SK-MEL-5 (cell line): ENCODE results near the gene XKR8. TPM values are rescaled to one million over a fixed set of nuclear protein-coding genes. Genes with fewer than 3 reads are reported as not detected.
"Not testable (repeated sequence)": the region's sequence is repeated elsewhere in the genome, so short reads cannot be mapped to it uniquely, and the experiment has no call there.

ENCODE experiments used
- DNase-seq: peaks from one replicate; pipeline ENCODE4 v3.0.0-alpha.2; 2016; ENCODE audit warnings: low read depth, low spot score
- in situ Hi-C: cut with HindIII; loops from 2 replicates; pipeline ENCODE4 v1.10.0; 2016; ENCODE audit warnings: low sequenced_read_pairs, high pct_unique_total_duplicates, low pct_unique_long_range_greater_than_20kb
- total RNA-seq: library from RNA; depleted of rRNA; stranded (reverse); fragments of >200 nt; shearing (Covaris generic); gene quantifications from 2 replicates; pipeline ENCODE4 v1.2.3, GENCODE V29; 2014

The XKR8 gene
- total RNA-seq, 1 experiment from 2014 or later, result not detected

DNA sequence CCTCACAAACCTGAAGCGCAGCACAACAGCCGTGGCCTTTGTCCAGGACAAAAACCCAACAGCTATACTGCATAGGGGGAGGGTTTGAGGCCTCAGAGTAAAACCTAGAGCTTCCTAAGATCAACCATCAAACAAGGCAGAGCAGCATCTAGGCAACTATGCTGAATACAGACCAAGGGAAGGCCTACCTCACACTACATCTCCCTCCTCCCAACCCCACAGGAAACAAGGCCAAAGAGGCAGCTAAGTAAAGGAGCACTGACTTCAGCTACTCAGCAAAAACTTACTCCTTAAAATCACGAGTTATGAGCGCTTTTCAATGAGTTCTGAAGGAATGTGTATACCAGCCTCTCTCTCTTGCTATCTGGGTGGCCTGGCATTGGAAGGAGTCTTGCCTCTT lies 12.4 kb downstream of the XKR8 start:
- in situ Hi-C loops, result no loop called here
- no peak for DNase-seq

GRCh38 chr1:27973771-27974416 lies 14.1 kb downstream of the XKR8 start:
- DNase-seq, result no peak
- in situ Hi-C loops, result no loop called here

- no peak for DNase-seq
- in situ Hi-C loops, result no loop called here
Measured at GRCh38 chr1:27974417-27974781, 14.6 kb downstream of the XKR8 start.

- DNase-seq, result peak; percentile 54
- in situ Hi-C loops, result no loop called here
Measured at GRCh38 chr1:27979151-27979858, 19.5 kb downstream of the XKR8 start.

DNA sequence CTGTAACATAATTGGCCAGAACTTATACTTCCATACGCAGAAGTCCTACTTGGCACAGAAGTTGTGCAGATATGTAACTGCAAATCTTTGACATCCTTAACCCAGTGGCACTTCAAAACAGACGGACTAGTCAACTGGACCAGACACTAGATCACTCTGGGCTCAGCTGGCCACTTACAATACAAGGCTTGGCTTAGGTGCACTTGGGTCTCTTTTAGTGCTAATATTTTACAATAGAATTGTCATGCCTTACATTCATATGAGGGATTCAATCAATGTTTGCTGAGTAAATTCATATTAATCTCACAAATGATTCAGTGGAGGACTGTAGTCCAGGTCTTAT lies 20.1 kb downstream of the XKR8 start:
- in situ Hi-C loops, result no loop called here
- no peak for DNase-seq

DNA sequence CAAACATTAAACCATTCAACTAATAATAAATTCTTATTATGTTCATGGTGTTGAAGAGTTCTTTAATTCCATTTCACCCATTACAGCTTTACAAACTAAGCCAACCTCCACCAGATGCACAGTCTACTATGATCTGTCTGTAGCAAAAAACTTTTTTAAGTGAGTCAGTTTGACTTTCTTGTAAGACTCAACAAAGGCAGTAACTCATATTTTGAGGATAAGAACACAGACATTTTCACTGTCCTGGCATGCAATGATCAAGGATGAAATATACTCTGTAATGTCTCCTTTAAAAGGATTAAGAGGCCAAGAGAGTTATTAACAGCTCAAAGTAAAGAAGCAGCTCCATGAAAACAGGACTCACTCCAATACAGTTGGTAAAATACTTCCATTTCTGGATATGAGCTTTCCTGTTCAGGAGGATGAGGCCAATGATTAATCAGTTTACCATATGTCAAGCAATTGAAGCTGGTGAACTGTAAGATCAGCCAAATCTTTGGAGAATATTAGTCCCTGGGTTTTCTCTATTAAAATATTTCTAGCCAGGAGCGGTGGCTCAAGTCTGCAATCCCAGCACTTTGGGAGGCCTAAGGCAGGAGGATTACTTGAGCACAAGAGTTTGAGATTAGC lies 20.6 kb downstream of the XKR8 start:
- in situ Hi-C loops, result no loop called here
- DNase-seq, result no peak

- in situ Hi-C loops, result no loop called here
- DNase-seq, result no peak
Measured at GRCh38 chr1:27981145-27981544, 21.4 kb downstream of the XKR8 start.

GRCh38 chr1:27990920-27991537 lies 31.3 kb downstream of the XKR8 start:
- no peak for DNase-seq
- in situ Hi-C loops, result no loop called here

- in situ Hi-C loops, result no loop called here
- DNase-seq, result no peak
Measured at GRCh38 chr1:27992276-27992675, 32.5 kb downstream of the XKR8 start.

- no peak for DNase-seq
- in situ Hi-C loops, result no loop called here
Measured at GRCh38 chr1:27993241-27993640, 33.5 kb downstream of the XKR8 start.

DNA sequence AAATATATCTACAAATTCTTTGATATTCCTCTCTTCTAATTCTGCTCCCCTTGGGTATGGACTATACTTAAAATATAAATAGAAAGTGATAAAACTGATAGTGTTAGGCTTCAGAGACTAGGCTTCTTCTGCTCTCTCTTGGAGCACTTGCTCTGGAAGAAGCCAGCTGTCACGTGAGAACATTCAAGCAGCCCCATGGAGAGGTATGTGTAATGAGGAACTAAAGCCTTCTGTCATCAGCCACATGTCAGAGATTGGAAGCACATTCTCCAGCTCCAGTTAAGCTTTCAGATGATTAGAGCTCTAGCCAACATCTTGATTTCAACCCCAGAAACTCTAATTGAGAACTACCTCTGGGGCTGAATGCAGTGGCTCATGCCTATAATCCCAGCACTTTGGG lies 34.3 kb downstream of the XKR8 start:
- no peak for DNase-seq
- in situ Hi-C loops, result no loop called here

DNA sequence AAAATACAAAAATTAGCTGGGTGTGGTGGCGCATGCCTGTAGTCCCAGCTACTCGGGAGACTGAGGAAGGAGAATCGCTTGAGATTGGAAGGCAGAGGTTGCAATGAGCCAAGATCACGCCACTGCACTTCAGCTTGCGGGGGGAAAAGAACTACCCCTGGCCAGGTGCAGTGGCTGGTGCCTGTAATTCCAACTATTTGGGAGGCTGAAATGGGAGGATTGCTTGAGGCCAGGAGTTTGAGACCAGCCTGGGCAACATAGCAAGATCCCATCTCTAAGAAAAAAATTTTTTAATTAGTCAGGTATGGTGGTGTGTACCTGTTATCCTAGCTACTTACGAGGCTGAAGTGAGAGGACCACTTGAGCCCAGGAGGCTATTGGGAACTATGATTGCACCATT lies 34.8 kb downstream of the XKR8 start:
- in situ Hi-C loops, DNase-seq: not testable (repeated sequence)

DNA sequence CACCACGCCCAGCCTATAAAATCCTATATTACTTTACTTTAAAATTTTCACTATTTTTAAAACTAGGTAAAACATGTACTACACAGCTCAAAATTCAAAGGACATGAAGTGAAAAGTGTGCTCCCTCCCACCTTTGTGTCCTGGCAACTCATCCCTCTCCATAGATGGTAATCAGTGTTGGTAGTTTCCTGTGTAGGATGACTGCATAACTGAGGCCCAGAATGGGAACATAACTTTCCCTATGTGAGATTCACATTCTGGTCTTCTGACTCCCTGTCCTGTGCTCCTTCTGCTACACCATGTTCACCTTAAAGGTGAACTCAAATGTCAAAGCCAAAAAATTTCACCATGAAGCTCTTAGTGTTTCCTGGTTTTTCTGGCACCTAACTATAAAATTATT lies 39.3 kb downstream of the XKR8 start:
- in situ Hi-C loops, result no loop called here
- no peak for DNase-seq

- in situ Hi-C loops, result no loop called here
- no peak for DNase-seq
Measured at GRCh38 chr1:28002600-28002999, 42.8 kb downstream of the XKR8 start.

DNA sequence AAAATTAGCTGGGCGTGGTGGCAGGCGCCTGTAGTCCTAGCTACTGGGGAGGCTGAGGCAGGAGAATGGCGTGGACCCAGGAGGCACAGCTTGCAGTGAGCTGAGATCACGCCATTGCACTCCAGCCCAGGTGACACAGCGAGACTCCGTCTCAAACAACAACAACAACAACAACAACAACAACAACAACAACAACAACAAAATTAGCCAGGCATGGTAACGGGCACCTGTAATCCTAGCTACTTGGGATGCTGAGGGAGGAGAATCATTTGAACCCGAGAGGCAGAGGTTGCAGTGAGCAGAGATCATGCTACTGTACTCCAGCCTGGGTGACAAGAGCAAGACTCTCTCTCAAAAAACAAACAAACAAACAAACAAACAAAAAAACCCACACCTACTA lies 43.3 kb downstream of the XKR8 start:
- in situ Hi-C loops, DNase-seq: not testable (repeated sequence)

DNA sequence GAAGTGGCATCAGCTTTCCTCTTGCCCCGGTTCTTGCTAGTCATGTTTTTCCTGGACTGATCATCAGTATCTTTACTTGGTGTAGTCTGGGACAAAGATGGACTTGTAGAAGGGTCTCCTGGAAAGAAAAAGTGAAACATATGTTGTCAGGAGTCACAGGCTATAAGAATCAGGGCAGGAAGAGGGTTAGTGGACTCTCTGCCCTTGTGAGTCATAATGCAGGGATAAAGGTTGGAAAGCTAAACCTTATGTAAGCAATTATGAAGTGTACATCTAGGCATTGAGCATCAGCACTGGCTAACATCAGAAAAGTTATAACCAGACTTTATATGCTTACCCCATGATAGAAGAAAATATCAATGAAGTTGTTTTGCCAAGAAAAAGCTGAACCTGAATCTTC lies 51.2 kb downstream of the XKR8 start:
- in situ Hi-C loops, result no loop called here
- no peak for DNase-seq
